ENCODE measurements around the gene TP63. TPM values are rescaled to one million over a fixed set of nuclear protein-coding genes. Genes with fewer than 3 reads are reported as not detected.

The TP63 gene
- polyA plus RNA-seq, 2 of the 4 experiments (the other 2 are of a cell fraction), result 1.5 to 5.4 TPM

DNA sequence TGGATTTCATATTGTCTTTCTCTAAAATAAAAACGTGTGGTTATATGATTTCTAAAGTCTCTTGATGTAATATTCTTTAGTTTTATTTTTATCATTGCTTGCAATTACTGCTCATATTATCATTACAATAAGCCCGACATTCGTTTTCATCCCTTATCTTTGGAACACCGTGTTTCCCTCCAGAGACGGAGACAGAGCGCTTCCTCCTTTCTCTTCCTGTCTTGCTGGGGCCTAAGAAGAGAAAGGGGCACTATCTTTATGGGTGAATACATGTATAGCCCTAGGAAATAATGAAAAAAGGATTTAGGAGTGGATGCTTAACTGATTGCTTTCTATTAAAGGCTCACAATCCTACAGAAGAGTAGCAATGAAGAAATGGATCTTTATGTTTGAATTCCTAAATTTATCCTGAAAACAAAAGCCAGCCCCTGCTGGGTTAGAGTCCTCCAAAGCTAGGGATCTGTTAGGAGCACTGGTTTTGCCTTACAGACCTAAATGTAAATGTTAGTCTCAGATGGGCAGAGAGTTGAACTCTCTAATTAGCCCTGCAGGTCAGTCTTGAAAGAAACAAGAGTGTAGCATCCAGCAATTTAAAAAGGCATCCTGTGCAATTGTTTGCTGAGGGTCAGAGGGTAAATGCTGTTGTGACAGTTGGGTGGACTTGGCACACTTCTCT, 145.1 kb downstream of the TP63 start:
- H3K4me1 ChIP-seq, result peaks cover 21% of the 10 kb centered on the region
- POLR2A ChIA-PET, result no interaction called here
- H3K9me3 ChIP-seq, result no peaks in the 10 kb centered on the region
- H3K27ac ChIP-seq, result peak overlapping the region in 1 of 2 experiments; percentile 44; a peak in 3 of 6 replicates
- ATAC-seq (no peak), DNase-seq (ENCODE audit: low read depth in 1 of 2, low spot score in 1 of 2) (no peak), FAIRE-seq (no peak)
- no peak overlapping the region for H3K4me2 ChIP-seq
- TF ChIP-seq CTCF (IDR thresholded peaks at IDR 0.05) (no peak), FOXS1 (CRISPR knock-in tag; IDR thresholded peaks at IDR 0.05) (no peak), POLR2AphosphoS2 (conservative IDR thresholded peaks at IDR 0.05; ENCODE audit: low read length) (no peak), CBX8 (IDR thresholded peaks at IDR 0.05) (no peak), TP53 (CRISPR knock-in tag; IDR thresholded peaks at IDR 0.05) (no peak), BHLHE40 (IDR thresholded peaks at IDR 0.05; ENCODE audit: low read depth, low read length) (no peak), CHD4 (IDR thresholded peaks at IDR 0.05; ENCODE audit: borderline replicate concordance) (no peak), POLR2A (IDR thresholded peaks at IDR 0.05; ENCODE audit: low read length) (no peak), HMGXB4 (CRISPR knock-in tag; IDR thresholded peaks at IDR 0.05; ENCODE audit: borderline replicate concordance) (no peak), ESRRA (IDR thresholded peaks at IDR 0.05; ENCODE audit: borderline replicate concordance, low read length) (no peak), ZFP36 (IDR thresholded peaks at IDR 0.05; ENCODE audit: borderline replicate concordance, partially characterized antibody) (no peak), EHF (CRISPR knock-in tag; IDR thresholded peaks at IDR 0.05) (no peak), KDM1A (IDR thresholded peaks at IDR 0.05; ENCODE audit: low read depth) (no peak), MYC (IDR thresholded peaks at IDR 0.05; ENCODE audit: borderline replicate concordance, low read length) (no peak), FOSL2 (IDR thresholded peaks at IDR 0.05) (no peak), FOSL2 (CRISPR knock-in tag; IDR thresholded peaks at IDR 0.05) (no peak), ZSCAN20 (CRISPR knock-in tag; IDR thresholded peaks at IDR 0.05) (no peak), MAFK (IDR thresholded peaks at IDR 0.05; ENCODE audit: partially characterized antibody) (no peak), HDAC2 (IDR thresholded peaks at IDR 0.05) (no peak)
- TF ChIP-seq, protein P1, sequence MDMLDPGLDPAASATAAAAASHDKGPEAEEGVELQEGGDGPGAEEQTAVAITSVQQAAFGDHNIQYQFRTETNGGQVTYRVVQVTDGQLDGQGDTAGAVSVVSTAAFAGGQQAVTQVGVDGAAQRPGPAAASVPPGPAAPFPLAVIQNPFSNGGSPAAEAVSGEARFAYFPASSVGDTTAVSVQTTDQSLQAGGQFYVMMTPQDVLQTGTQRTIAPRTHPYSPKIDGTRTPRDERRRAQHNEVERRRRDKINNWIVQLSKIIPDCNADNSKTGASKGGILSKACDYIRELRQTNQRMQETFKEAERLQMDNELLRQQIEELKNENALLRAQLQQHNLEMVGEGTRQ (IDR thresholded peaks at IDR 0.05), result no peak
- CTCF ChIA-PET, result no interaction called here
- no peak overlapping the region for H3K4me3 ChIP-seq
- WGBS (ENCODE audit: missing lambda C conversion rate), result 73% methylated on average over 6 of the region's 6 CpGs

- no peaks in the 10 kb centered on the region for H3K9me3 ChIP-seq
- FAIRE-seq (no peak), DNase-seq (ENCODE audit: low read depth in 1 of 2, low spot score in 1 of 2) (no peak), ATAC-seq (no peak)
- no peak overlapping the region for H3K4me3 ChIP-seq
- no peak overlapping the region for H3K27ac ChIP-seq
- WGBS (ENCODE audit: missing lambda C conversion rate), result 82% methylated on average over 5 of the region's 5 CpGs
- peaks cover 3% of the 10 kb centered on the region; the same call in 1 of the 3 replicates for H3K4me1 ChIP-seq
- TF ChIP-seq MAX (IDR thresholded peaks at IDR 0.05), result no peak
- no peak for TF ChIP-seq RARB (CRISPR knock-in tag; IDR thresholded peaks at IDR 0.05)
- no peak for TF ChIP-seq HOXA7 (CRISPR knock-in tag; IDR thresholded peaks at IDR 0.05)
- POLR2A ChIA-PET, result no interaction called here
- CTCF ChIA-PET, result no interaction called here
- H3K4me2 ChIP-seq, result no peak overlapping the region
These were observed 147.3 kb downstream of the TP63 start for GRCh38 chr3:189778340-189778950.

All from A549 (cell line).